GM21825 (cell line): ENCODE data around the gene CD79B.

Source experiments
- ATAC-seq: cut with Tn5 transposase; IDR thresholded peaks from one replicate; pipeline ENCODE4 v1.9.1; 2021; ENCODE audit warnings: mild to moderate bottlenecking, moderate library complexity; ENCODE audit not compliant: unreplicated experiment

The CD79B gene

DNA sequence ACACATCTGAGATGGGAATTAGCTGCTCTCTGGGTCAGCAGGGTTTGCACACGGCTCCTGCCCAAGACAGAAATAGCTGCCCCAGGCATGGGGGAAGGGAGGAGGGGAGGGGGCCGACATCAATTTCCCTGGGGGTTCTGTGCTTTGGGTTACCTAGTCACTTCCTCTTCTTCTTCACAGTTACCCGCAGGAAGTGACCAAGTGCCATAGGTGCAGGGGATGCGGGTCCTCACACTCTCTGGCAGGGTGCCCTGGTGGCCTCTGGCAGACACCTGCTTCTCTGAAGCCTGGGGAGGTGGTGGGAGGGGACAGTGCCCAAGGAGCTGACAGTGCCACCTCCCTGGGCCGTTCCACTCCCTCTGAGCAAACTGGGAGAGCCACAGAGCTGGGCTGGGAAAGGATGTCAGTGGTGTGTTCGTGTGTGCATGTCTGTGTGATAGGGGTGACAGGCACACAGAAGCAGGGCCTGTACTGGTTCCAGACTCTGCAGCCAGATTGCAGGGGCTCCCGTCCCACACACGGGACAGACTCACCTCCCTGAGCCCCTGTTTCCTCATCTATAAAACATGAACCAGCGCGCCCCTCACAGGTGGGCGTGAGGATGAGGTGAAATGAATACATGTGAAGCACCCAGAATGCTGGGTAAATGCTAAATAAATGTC is 22.4 kb upstream of the CD79B start:
- peak; percentile 63 for ATAC-seq

DNA sequence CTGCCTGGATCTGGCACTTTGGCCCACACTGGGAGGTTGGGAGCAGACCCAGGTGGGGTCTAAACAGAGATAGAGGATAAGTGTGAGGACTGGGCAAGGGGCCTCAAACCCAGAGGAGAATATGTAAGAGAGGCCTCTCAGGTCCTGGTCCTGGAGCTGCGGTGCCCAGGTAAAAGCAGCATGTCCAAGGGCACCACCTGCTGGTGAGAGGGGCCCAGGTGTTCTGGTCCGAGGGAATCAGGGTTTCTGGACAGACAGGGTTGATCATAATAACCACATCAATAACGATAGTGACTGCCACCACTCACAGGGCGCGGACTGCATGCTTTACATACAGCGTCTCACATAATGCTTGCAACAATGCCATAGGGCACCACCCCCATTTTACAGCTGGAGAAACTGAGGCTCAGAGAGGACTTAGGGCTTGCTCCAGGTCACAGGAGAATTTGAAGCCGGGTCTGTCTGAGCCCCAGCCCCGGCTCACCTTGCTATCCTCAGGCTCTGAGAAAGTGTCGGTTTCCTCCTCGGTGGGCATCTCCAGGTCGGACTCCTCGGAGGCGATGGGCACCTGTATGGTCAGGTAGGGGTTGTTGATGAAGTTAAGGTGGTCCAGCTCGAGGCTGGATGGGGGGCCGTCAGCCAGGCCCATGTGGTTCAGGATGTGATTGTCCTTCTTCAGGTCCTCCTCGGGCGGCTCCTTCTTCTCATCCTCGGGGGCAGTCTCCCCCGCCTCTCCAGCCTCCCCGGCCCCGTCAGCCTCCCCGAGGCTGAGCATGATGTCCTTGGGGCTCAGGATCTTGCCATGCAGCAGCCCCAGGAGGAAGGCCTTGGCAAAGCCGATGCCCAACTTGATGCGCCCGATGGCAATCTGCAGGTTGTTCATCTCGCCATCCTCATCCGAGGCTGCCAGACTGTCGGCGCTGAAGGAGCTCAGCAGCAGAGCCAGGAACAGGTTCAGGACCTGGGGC is 19.1 kb upstream of the CD79B start:
- no peak for ATAC-seq

DNA sequence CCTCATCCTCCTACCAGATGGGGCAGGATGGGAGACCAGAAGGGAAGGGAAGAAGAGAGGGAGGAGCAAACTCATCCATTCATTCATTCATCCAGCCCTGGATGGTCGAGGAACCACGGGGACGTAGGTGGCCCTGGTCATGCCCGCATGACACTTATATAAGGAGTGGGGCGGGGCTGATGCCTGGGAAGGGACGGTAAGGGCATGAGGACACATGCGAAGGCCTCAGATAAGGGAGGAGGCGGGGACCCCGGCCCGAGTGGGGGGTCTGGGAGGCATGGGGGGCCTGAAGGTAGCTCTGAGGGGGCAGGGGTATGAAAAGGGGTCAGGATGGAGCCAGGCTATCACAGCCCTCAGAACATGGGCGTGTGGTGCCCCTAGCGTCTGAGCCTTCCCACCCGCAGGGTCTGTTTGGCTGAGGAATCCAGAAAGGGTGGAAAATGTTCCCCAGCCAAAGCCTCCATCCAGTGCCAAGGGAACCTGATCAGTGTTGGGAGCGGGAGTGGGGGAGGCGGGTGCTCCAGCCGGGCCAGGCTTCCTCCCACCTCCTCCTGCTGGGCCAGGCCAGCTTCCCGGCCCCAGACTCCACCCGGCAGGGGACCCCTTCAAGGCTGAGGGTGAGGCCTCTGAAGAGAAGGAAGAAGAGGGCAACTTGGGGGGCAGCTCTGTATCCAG is 17.6 kb upstream of the CD79B start:
- no peak for ATAC-seq

DNA sequence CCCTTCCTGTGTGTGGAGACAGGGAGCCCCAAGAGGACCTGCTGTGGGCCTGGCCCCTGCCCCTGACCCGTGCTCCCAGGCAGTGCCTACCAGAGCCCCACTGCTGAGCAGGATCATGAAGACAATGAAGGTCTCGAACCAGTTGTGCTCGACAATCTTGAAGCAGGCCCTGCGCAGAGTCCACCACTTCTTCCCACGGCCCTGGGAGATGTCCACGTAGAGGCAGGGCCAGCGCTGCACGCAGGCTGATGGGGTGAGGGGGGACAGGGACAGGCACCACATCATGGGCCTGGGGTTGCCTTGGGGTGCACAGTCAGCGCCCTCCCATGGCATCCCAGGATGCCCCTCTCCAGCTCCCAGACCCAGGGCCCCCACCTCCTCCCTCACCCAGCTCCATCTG is 16.4 kb upstream of the CD79B start:
- ATAC-seq: no peak

DNA sequence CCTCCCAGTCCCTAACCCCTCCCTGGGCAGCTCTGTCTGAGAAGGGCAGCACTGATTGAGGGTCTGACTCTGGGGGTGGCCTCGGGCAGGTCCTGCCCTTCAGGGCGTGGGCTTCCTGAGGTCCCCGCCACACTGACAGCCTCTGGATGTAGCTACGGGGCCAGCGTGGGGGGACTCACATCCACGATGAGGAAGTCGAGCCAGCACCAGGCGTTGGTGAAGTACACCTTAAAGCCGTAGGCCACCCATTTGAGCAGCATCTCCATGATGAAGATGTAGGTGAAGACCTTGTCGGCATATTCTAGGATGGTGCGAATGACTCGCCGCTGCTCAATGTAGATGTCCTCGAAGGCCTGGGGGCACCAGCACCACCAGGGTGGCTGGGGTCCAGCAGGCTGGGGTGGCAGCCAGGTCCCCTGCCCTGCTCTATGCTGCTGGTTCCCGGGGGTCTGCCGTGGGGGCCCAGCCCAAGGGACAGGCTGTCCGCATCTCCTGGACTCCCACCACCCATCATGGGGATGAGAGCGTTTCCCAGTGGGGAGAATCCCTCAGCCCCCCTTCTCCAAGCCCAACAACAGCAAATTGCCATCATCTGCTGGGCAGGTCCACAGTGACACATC is 15.7 kb upstream of the CD79B start:
- ATAC-seq: no peak

DNA sequence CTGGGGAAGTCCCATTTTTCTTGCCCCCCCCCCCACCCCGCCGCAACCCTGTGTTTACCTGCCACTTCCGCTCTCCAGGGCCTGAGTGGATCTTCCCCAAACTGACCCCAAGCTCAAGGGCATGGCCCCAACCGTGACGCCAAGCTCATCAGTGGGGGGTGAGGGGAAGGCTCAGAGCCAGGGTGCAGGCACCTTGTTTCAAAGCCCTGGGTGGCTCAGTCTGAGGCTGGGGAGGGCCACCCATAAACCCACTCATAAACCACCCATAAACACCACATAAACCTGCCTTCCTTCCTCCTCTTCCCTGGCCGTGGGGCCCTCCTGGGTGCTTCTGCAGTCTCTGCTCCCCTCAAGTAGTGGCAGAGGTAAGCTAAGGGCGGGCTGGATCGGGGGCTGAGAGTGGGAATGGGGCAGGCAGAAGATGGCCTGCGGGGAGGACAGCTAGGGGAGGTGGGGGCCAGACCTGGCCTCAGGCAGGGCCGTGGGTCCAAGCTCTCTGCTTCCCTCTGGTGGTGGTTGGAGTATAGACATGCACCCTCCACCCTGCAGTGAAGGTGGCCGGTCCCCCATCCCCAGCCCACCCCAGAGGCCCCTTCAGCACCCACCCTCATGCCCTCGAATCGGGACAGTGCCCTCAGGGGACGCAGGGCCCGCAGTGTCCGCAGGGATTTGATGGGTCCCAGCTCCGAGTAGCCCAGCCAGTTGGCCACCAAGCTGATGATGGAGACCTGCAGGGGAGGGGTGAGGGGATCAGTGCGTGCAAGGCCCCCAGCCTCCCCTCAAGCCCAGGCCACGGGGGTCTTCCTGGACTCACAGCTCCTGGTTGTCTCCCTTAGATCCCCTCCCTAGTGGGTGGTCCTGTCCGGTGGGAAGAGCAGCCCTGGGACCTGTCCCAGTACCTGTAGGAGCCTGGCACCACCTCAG is 14.6 kb upstream of the CD79B start:
- no peak for ATAC-seq

DNA sequence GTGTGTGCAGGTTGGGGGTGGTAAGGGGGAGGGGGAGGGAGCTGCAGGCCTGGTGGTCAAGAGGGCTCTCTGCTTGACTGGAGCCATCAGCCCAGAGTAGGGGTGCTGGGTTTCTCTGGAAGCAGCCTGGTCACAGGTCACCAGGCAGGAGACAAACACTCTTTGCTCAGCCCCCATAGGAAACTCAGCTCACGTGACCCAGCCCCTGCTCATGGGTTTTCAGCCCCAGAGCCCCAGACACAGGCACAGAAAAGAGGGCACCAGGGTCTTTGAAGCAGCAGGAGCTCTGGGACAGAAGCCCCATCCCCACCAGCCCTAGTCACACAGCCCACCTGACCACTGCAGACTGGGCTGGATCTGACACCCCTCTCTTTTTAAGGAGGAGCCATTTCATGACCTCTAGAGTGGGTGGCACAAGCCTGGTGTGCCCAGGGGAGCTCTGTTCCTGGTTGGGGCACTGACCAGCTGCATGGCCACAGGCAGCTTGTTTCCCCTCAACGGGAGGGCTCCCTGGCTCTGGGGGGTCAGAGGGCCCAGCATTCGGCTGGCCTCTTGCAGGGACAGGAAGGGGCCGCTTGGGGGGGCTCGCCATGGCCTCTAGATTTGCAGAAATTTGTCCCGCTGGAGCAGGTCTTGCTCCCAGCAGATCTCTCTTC is 13.8 kb upstream of the CD79B start:
- ATAC-seq: no peak

DNA sequence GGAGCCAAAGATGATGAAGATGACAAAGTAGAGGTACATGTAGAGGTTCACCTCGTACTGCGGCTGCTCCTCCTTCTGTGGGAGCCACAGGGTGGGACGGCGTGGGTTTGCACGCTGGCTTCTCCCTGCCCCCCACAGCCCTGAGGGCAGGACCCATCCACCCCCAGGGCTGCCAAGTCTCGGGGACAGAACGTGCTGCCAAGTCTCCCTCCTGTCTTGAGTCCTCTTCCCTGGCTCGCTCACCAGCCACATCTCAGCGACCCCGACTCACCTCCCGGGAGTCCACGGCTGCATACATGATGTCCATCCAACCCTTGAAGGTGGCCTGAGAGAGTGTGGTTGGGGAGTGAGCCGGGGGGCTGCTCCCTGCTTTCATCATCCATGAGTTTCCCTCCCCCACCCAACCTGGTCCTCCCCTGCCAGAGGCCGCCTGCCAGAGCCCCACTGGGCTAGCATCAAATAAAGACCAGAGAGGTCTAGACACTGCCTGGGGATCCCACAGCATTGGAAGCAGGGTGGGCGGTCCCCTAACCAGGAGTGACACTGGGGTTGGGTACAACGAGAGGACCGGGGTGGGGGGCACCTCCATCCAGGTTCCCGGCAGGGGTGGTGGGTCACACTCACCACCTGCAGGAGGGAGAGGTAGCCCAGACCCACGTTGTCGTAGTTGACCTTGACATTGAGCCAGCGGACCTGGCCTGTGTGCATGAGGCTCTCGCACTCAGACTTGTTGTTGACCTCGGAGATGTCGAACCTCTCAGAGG is 12.8 kb upstream of the CD79B start:
- no peak for ATAC-seq

DNA sequence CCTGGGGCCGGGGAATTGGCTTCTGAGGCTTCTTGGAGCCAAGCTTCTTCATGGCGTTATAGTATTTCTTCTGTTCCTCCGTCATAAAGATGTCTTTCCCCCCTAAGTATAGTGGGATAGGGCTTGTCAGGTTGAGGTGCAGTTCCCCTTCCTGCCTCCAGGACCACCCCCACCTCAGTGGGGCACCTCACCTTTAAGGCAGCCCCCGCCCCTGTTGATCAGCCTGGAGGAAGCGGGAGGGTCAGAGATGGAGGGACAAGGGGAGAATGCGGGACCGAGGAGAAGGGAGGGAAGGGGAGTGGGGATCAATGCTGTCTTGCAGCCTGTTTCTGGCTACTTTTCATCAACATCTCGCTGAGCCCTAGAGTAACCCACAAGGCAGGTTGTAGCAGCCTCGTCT is 11.6 kb upstream of the CD79B start:
- ATAC-seq: no peak

DNA sequence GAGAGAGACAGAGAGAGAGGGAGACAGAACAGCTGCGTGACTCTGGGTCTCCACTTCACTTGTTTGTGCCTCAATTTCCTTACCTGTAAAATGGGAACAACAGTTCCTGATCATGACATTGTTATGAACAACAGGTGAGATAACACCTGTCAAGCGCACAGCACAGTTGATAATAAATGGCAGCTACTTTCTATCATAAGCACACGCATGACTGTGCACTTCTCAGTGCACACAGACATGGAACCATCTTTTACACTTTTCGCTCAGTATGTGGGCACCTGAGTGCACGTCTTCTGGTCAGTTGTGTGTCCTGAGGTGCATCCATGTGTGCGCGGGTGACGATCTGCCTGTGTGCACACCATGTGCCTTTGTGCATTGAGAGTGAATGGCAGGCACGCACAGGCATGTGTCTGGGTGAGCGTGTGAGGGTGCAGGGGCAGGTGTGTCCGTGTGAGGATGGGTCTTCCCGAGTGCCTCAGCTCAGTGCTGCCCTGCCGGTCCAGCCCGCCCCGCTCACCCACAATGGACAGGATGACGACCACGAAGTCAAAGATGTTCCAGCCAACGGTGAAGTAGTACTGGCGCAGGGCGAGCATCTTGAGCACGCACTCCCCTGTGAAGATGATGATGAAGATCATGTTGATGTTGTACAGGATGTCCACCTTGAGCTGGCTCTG is 10.3 kb upstream of the CD79B start:
- ATAC-seq: no peak

DNA sequence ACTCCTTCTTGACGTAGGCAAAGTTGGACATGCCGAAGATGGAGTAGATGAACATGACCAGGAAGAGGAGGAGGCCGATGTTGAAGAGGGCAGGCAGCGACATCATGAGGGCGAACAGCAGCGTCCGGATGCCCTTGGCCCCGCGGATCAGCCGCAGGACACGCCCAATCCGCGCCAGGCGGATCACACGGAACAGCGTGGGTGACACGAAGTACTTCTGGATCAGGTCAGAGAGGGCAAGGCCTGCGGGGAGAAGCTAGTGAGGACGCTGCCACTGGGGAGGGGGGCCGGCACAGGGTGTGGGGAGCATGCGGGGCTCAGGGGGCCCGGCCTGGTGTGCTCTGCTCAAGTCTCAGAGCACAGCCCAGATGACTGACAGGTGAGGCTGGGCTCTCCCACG is 9.6 kb upstream of the CD79B start:
- ATAC-seq: no peak

DNA sequence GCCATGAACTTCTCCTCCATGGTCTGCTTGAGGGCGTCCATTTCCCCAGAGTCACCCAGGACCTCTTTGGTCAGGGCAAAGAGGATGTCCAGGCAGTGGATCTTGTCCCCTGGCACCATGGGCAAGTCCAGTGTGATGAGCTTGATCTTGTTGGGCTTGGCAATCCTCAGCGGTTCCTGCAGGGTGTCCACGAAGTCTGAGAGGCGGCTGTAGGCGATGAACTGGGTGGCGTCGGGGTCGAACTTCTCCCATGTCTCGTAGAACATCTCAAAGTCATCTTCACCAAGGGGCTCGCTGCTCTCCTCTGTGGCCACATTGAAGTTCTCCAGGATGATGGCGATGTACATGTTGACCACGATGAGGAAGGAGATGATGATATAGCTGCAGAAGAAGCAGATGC is 9.0 kb upstream of the CD79B start:
- no peak for ATAC-seq

DNA sequence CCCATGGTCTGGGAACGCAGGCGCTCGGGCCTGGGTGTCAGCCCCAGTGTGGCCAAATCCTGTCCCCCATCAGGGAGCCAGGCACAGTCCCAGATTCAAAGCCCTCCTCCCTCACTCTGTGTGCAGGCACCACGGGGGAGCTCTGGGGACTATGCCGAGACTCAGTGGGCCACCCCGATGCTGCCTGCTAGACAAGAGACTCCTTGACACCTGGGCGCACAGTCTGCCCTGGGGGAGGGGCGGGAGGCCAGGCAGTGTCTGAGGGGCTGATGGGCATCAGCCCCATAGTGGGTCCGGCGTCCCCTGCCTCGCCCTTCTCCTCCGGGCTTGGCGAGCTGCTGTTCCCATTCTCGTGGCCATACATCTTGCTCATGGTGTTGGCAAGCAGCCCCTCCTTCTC is 8.5 kb upstream of the CD79B start:
- ATAC-seq: no peak

DNA sequence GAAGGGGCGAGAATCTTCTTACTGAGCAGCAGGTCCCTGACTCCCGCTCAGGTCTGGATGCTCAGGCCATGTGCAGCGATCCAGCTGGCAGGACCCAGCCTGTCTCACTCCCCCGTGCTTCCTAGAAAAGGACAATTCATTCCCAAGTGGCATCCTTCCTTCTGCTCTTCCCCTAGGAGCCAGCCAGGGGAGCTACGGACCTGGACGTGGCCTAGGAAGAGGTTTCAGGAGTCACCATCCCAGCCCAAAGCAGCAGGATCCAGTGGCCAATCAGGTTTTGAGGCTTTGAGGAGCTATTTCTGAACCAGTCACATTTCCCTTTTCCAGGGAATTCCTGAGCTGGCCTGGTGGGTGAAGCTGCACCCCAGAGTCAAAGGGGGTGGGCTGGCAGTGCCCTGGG is 7.8 kb upstream of the CD79B start:
- ATAC-seq: no peak

DNA sequence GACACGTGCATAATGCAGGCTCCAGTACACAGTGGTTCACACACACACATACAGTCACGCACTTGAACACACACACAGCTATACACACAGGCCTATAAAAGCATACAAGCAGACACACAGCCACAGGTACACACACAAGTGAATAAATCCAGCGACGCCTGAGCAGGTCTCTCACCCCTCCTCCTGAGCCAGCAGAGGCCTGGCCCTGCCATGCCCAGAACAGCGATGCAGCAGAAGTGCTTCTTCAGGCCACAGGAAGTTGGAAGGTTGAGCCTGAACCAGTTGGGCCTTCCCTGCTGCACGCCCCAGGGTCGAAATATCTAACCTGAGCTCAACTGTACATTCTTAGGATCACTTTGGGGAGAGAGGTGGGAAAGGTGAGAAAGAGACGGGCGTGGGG is 7.3 kb upstream of the CD79B start:
- ATAC-seq: no peak

DNA sequence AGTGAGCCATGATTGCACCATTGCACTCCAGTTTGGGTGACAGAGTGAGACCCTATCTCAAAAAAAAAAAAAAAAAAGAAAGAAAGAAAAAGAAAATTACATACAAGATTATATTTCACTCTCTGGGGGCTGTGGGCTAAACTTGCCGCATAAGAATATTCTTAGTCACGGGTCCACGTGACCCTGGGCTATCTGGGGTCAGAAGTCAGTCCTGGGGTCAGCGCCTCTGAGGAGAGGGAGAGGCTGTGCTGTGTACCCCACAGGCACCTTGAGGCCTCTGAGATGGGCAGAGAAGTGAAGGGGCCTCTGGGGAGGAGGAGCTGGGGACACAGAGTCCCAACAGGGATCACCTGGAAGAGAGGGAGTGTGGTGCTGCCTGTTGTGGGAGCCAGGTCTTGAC is 5.8 kb upstream of the CD79B start:
- no peak for ATAC-seq

DNA sequence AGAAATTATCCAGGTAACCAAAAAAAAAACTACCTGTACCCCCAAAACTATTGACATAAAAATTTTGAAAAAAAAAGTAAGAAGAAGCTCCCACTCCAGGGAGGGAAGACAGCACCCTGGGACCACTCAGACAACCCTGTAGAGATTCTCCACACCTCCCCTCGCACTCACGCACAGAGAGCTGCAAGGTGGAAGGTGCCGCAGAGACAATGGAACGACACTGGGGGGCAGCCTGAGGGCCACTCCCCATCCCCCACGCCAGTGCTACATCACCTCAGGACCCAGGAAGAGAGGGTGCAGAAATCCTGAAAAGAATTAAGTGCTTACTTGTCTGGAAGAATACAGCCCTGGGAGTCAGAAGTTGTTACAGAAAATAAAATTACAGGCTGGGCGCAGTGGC is 5.2 kb upstream of the CD79B start:
- ATAC-seq: no peak
